OCI-LY1 (cell line): Measurements from ENCODE around the gene RASSF6.

Experiments used
- EZH2 ChIP-seq: fragments of 200-600 bp; sonication (generic), shearing (Covaris generic); IDR thresholded peaks from 2 replicates; pipeline ENCODE4 v1.8.0; 2017; ENCODE audit warnings: borderline replicate concordance, mixed run types, mild to moderate bottlenecking, antibody characterized with exemption, low read length, moderate library complexity, mixed read lengths
- TF ChIP-seq, protein P1 (sequence below): fragments of 200-600 bp; sonication (generic), shearing (Covaris generic); IDR thresholded peaks from 2 replicates; pipeline ENCODE4 v1.5.1; 2017; ENCODE audit warnings: mild to moderate bottlenecking, antibody characterized with exemption, low read length, moderate library complexity, mixed read lengths

DNA sequence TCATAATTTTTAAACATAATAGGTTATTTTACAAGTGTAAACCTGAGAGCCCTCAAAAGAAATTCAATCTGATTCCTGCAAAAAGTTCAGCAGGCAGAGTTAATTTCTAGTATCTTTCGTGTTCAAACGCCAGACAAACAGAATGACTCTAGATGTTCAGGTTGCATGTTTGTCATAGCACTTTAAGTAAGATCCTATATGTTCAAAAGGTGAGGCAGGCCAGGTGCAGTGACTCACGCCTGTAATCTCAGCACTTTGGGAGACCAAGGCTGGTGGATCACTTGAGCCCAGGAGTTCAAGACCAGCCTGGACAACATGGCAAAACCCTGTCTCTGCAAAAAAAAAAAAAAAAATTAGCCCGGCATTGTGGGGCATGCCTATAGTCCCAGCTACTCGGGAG lies 1.1 kb upstream of the RASSF6 start:
- TF ChIP-seq, protein P1, sequence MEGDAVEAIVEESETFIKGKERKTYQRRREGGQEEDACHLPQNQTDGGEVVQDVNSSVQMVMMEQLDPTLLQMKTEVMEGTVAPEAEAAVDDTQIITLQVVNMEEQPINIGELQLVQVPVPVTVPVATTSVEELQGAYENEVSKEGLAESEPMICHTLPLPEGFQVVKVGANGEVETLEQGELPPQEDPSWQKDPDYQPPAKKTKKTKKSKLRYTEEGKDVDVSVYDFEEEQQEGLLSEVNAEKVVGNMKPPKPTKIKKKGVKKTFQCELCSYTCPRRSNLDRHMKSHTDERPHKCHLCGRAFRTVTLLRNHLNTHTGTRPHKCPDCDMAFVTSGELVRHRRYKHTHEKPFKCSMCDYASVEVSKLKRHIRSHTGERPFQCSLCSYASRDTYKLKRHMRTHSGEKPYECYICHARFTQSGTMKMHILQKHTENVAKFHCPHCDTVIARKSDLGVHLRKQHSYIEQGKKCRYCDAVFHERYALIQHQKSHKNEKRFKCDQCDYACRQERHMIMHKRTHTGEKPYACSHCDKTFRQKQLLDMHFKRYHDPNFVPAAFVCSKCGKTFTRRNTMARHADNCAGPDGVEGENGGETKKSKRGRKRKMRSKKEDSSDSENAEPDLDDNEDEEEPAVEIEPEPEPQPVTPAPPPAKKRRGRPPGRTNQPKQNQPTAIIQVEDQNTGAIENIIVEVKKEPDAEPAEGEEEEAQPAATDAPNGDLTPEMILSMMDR, result no peak
- TF ChIP-seq EZH2, result no peak
